T-cell (primary cell): ENCODE data around the gene CER1. TPM values are rescaled to one million over a fixed set of nuclear protein-coding genes. Genes with fewer than 3 reads are reported as not detected.

Experiments
- ATAC-seq, 4 experiments: fragments of 200-7000 bp in 3 of 4; fragments of 150-1000 bp in 1 of 4; cut with Tn5 transposase; replicated peaks in 1 of 4; 1 replicate in 3 of 4; 2 replicates in 1 of 4; pipeline ENCODE4 v1.10.0; 2021; ENCODE audit warnings: moderate library complexity in 3 of 4, mild to moderate bottlenecking in 2 of 4, moderate number of reproducible peaks in 1 of 4
- CTCF ChIA-PET, 2 donors: fragments of 300-600 bp; sonication (Branson Sonifier 250); formaldehyde crosslinking; loops; one replicate each; lab custom pipeline; 2022; ENCODE audit warnings: antibody characterized with exemption in 2 of 2; lab: Charles Lee
- POLR2A ChIA-PET, 2 donors: fragments of 300-600 bp; sonication (Branson Sonifier 250); formaldehyde crosslinking; loops; one replicate each; lab custom pipeline; 2022; ENCODE audit warnings: antibody characterized with exemption in 2 of 2; lab: Charles Lee
- DNase-seq, 35 experiments: peaks; one replicate each; pipeline versions ENCODE4 v3.0.0 to v3.0.0-alpha.2; 2013 to 2023
- H3K27ac ChIP-seq: one replicate; pipeline ENCODE4 v1.5.1; 2013; ENCODE audit warnings: low read length
- H3K27me3 ChIP-seq, 2 experiments: replicated peaks in 1 of 2; 1 replicate in 1 of 2; 2 replicates in 1 of 2; pipeline versions ENCODE4 v1.6.1 to v1.7.0; 2013; ENCODE audit warnings: low read length in 1 of 2, mixed read lengths in 1 of 2; ENCODE audit not compliant: control insufficient read depth in 2 of 2, insufficient read depth in 2 of 2; ENCODE audit errors: extremely low read depth in 1 of 2
- H3K36me3 ChIP-seq, 2 donors: 1 replicate in 1 of 2; 2 replicates in 1 of 2; pipeline versions ENCODE4 v1.6.1 to v1.7.0; 2013; ENCODE audit warnings: low read length in 1 of 2; ENCODE audit not compliant: control insufficient read depth in 2 of 2, insufficient read depth in 1 of 2; ENCODE audit errors: extremely low read depth in 1 of 2
- H3K4me1 ChIP-seq, 2 experiments: 1 replicate in 1 of 2; 2 replicates in 1 of 2; pipeline versions ENCODE4 v1.6.1 to v1.7.0; 2013; ENCODE audit warnings: low read length in 2 of 2, mixed read lengths in 1 of 2; ENCODE audit not compliant: insufficient read depth in 2 of 2, control insufficient read depth in 1 of 2; ENCODE audit errors: extremely low read depth in 1 of 2
- H3K4me3 ChIP-seq, 2 donors: 1 replicate in 1 of 2; 2 replicates in 1 of 2; pipeline versions ENCODE4 v1.5.1 to v1.7.0; 2013; ENCODE audit warnings: mild to moderate bottlenecking in 2 of 2, low read length in 1 of 2, moderate library complexity in 1 of 2; ENCODE audit not compliant: control insufficient read depth in 1 of 2; ENCODE audit errors: extremely low read depth in 1 of 2
- H3K9me3 ChIP-seq: 2 replicates; pipeline ENCODE4 v1.7.0; 2013
- H3K27ac Mint-ChIP-seq, 2 donors: one replicate each; pipeline ENCODE4 v1.8.0; 2020 to 2021; ENCODE audit warnings: mild to moderate bottlenecking in 2 of 2, mixed read lengths in 2 of 2
- H3K27me3 Mint-ChIP-seq, 2 donors: one replicate each; pipeline ENCODE4 v1.8.0; 2021 to 2022; ENCODE audit warnings: mixed read lengths in 2 of 2
- H3K36me3 Mint-ChIP-seq: one replicate; pipeline ENCODE4 v1.8.0; 2021; ENCODE audit warnings: mixed read lengths
- H3K4me1 Mint-ChIP-seq, 3 donors: one replicate each; pipeline ENCODE4 v1.8.0; 2020 to 2022; ENCODE audit warnings: mixed read lengths in 3 of 3, mild to moderate bottlenecking in 1 of 3
- H3K4me3 Mint-ChIP-seq, 3 donors: one replicate each; pipeline ENCODE4 v1.8.0; 2020 to 2022; ENCODE audit warnings: mild to moderate bottlenecking in 3 of 3, mixed read lengths in 3 of 3, moderate library complexity in 3 of 3
- H3K9me3 Mint-ChIP-seq, 3 donors: one replicate each; pipeline ENCODE4 v1.8.0; 2020 to 2022; ENCODE audit warnings: mixed read lengths in 3 of 3
- whole genome bisulfite sequencing: methylation state at CpG from one replicate; pipeline ENCODE4 v1.1.5; 2013; ENCODE audit warnings: missing lambda C conversion rate; ENCODE audit not compliant: insufficient coverage; 5-methylcytosine and 5-hydroxymethylcytosine counted together
- total RNA-seq, 35 experiments: library from RNA in 6 of 35; stranded (reverse) in 6 of 35; fragments of 120-200 nt in 1 of 35; gene quantifications; one replicate each; pipeline versions ENCODE4 v1.2.1 to v1.2.4 and lab custom pipeline; 2013 to 2026

The CER1 gene
- total RNA-seq, 5 donors from 2014 or later (not counting 1 experiment from before 2014, with no cell fraction given), result not detected

- WGBS, result 98% methylated on average over 6 of the region's 6 CpGs
- Histone ChIP-seq H3K27ac (no peak overlapping the region), H3K9me3 (no peaks in the 10 kb centered on the region), H3K36me3 (peaks cover 0 to 4% of the 10 kb centered on the region in 2 donors), H3K4me1 (no peaks in the 10 kb centered on the region), H3K4me3 (no peak overlapping the region), H3K27me3 (no peaks in the 10 kb centered on the region)
- DNase-seq (no peak), ATAC-seq (no peak)
- H3K9me3 Mint-ChIP-seq, result peaks cover 0 to 3% (median 0%) of the 10 kb centered on the region in 3 donors
- no peak overlapping the region for H3K27ac Mint-ChIP-seq
- POLR2A ChIA-PET, result no interaction called here
- peaks cover 41% of the 10 kb centered on the region for H3K36me3 Mint-ChIP-seq
- peaks cover 11 to 23% (median 11%) of the 10 kb centered on the region in 3 donors for H3K4me1 Mint-ChIP-seq
- no peaks in the 10 kb centered on the region for H3K27me3 Mint-ChIP-seq
- CTCF ChIA-PET, result no interaction called here
- H3K4me3 Mint-ChIP-seq, result no peak overlapping the region
Measured at GRCh38 chr9:14677872-14678271, 44.7 kb downstream of the CER1 start.

GRCh38 chr9:14677396-14677795 is 45.1 kb downstream of the CER1 start:
- ChIA-PET POLR2A (no interaction called here), CTCF (no interaction called here)
- no peak overlapping the region for H3K4me3 Mint-ChIP-seq
- ATAC-seq, result no peak
- Histone ChIP-seq H3K27ac (no peak overlapping the region), H3K27me3 (no peaks in the 10 kb centered on the region), H3K4me1 (no peaks in the 10 kb centered on the region), H3K4me3 (no peak overlapping the region), H3K36me3 (peaks cover 0 to 4% of the 10 kb centered on the region in 2 donors), H3K9me3 (no peaks in the 10 kb centered on the region)
- H3K27ac Mint-ChIP-seq, result no peak overlapping the region
- H3K27me3 Mint-ChIP-seq, result no peaks in the 10 kb centered on the region
- H3K9me3 Mint-ChIP-seq, result no peaks in the 10 kb centered on the region
- WGBS, result no CpG with 5 or more reads among the region's 2 CpGs
- H3K4me1 Mint-ChIP-seq, result peaks cover 6 to 18% (median 7%) of the 10 kb centered on the region in 3 donors
- no peak for DNase-seq
- peaks cover 39% of the 10 kb centered on the region for H3K36me3 Mint-ChIP-seq

GRCh38 chr9:14674630-14675029 is 47.9 kb downstream of the CER1 start:
- Mint-ChIP-seq H3K9me3 (no peaks in the 10 kb centered on the region), H3K4me3 (no peak overlapping the region), H3K27ac (peak overlapping the region in 1 of 2 donors; percentile 57), H3K36me3 (peaks cover 40% of the 10 kb centered on the region), H3K27me3 (no peaks in the 10 kb centered on the region), H3K4me1 (peaks cover 3 to 14% (median 6%) of the 10 kb centered on the region in 3 donors)
- H3K36me3 ChIP-seq, result no peaks in the 10 kb centered on the region
- no peak overlapping the region for H3K4me3 ChIP-seq
- H3K9me3 ChIP-seq, result no peaks in the 10 kb centered on the region
- no CpG with 5 or more reads among the region's 3 CpGs for WGBS
- POLR2A ChIA-PET, result interaction anchor here in 1 of 2 donors (0.6 kb wide), 1 partner anchor 17 kb away, joined by 5 read pairs; no protein-coding TSS in a partner anchor
- no peak overlapping the region for H3K27ac ChIP-seq
- ATAC-seq (no peak), DNase-seq (no peak)
- CTCF ChIA-PET, result interaction anchor here (0.5 to 0.6 kb wide), 2 partner anchors 74 to 94 kb away, joined by 3 read pairs; no protein-coding TSS in a partner anchor
- no peaks in the 10 kb centered on the region for H3K4me1 ChIP-seq
- H3K27me3 ChIP-seq, result no peaks in the 10 kb centered on the region

- no peaks in the 10 kb centered on the region for H3K27me3 ChIP-seq
- H3K4me3 Mint-ChIP-seq, result no peak overlapping the region
- ATAC-seq (no peak), DNase-seq (no peak)
- H3K4me3 ChIP-seq, result no peak overlapping the region
- H3K4me1 ChIP-seq, result no peaks in the 10 kb centered on the region
- H3K9me3 ChIP-seq, result no peaks in the 10 kb centered on the region
- H3K27ac ChIP-seq, result no peak overlapping the region
- no peaks in the 10 kb centered on the region for H3K27me3 Mint-ChIP-seq
- WGBS, result no CpG with 5 or more reads among the region's 3 CpGs
- ChIA-PET CTCF (no interaction called here), POLR2A (no interaction called here)
- no peak overlapping the region for H3K27ac Mint-ChIP-seq
- peaks cover 20% of the 10 kb centered on the region for H3K36me3 Mint-ChIP-seq
- no peaks in the 10 kb centered on the region for H3K36me3 ChIP-seq
- peaks cover 0 to 11% (median 3%) of the 10 kb centered on the region in 3 donors for H3K4me1 Mint-ChIP-seq
- no peaks in the 10 kb centered on the region for H3K9me3 Mint-ChIP-seq
Measured at GRCh38 chr9:14671377-14671776, 51.2 kb downstream of the CER1 start.

- Mint-ChIP-seq H3K4me3 (no peak overlapping the region), H3K27ac (no peak overlapping the region), H3K9me3 (no peaks in the 10 kb centered on the region), H3K36me3 (peaks cover 17% of the 10 kb centered on the region), H3K4me1 (peaks cover 0 to 9% (median 3%) of the 10 kb centered on the region in 3 donors), H3K27me3 (no peaks in the 10 kb centered on the region)
- H3K27ac ChIP-seq, result no peak overlapping the region
- no peaks in the 10 kb centered on the region for H3K36me3 ChIP-seq
- H3K4me3 ChIP-seq, result no peak overlapping the region
- no peaks in the 10 kb centered on the region for H3K9me3 ChIP-seq
- no peaks in the 10 kb centered on the region for H3K4me1 ChIP-seq
- ChIA-PET CTCF (no interaction called here), POLR2A (no interaction called here)
- ATAC-seq, result no peak
- WGBS, result no CpG with 5 or more reads among the region's 1 CpG
- no peaks in the 10 kb centered on the region for H3K27me3 ChIP-seq
- DNase-seq, result no peak
Measured at GRCh38 chr9:14670718-14671117, 51.8 kb downstream of the CER1 start.

Other genes starting within 250 kb of the CER1 start
- 1 to 10 TPM; 3.6 to 6.2 (median 4.9) TPM for gene ZDHHC21, start 29.3 kb downstream of the CER1 start, total RNA-seq
- under 1 TPM in 4 of 5 donors, not detected in 1; 0.26 to 0.76 (median 0.39) TPM for gene FREM1, start 187.7 kb upstream of the CER1 start, total RNA-seq